Brain pericyte (primary cell): ENCODE measurements around the gene CLASP2.

ENCODE experiments used
- DNase-seq: peaks from one replicate; pipeline ENCODE4 v3.0.0-alpha.2; 2012; ENCODE audit warnings: low read depth, low spot score

Gene CLASP2

GRCh38 chr3:33636125-33636850 lies 81.8 kb downstream of the CLASP2 start:
- peak; percentile 30 for DNase-seq

DNA sequence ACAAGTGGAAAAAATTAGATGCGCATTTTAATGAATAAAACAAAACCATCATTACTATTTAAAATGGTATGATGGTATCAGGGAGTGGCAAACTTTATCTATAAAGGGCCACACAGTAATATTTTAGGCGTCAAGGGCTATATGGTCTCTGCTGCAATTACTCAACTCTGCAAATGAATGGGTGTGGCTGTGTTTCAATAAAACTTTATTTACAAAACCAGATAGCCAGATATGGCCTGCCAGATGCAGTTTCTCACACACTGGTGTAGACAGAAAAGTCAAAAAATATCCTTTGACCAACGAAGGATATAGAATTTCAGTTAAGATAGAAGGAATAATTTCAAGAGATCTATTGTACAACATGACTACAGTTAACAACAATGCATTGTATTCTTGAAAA lies 83.8 kb downstream of the CLASP2 start:
- no peak for DNase-seq

DNA sequence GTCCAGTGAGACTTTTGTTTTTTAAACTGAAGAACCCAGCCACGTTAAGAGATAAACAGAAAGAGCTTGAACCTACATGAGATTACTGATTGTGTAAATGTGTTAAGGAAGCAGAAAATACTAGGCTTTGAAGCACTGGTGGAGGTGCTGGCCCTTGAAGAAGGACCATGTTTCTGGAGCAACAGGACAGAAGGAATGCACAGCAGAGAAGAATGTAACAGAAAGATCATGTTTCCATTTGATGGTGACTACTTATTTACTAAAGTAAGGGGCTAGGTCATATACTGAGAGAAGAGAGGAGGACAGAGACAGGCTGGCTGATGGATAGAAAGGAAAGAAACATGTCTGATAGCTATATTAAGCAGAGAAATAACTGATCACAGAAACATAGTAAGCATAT lies 88.8 kb downstream of the CLASP2 start:
- no peak for DNase-seq

- no peak for DNase-seq
These were observed 93.3 kb downstream of the CLASP2 start for GRCh38 chr3:33624756-33625155.

GRCh38 chr3:33613041-33613440 lies 105.0 kb downstream of the CLASP2 start:
- no peak for DNase-seq

GRCh38 chr3:33612607-33613006 lies 105.4 kb downstream of the CLASP2 start:
- no peak for DNase-seq

DNA sequence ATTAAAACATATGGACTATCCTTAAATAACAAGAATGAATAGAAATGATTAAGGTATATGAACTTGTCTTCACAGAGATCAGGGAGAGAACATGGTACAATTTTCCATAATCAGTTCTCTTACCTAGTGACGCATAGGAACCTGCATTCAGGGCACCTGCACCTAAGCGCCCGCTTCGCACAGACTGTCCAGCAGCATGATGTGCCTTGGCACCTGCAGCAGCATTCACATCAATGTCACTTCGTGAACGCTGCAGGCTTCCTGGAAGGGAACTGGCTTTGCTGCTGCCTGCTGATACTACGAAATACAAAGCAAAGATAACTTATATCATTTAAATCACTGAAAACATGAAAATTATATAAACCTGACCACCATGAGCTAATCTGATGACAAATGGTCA lies 115.2 kb downstream of the CLASP2 start:
- DNase-seq: no peak

DNA sequence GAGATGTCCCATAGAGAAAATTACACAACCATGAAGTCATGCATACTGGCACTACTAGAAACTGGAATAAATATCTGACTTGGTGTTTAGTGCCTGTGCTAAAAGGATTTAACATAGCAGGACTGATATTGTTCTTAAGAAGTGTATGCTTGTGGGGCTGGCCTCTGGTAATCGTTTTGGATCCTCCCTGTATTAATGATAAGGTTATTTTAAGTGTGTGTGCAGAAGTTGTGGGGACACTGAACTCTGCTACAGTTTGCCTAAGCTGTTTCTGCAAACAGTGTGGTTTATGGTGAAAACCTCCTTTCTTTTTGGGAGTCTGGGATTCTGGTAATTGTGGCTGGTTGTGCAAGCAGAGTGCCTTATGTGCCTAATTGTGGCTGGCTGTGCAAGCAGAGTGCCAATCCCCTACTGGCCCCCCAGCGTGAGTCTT lies 120.8 kb downstream of the CLASP2 start:
- no peak for DNase-seq

DNA sequence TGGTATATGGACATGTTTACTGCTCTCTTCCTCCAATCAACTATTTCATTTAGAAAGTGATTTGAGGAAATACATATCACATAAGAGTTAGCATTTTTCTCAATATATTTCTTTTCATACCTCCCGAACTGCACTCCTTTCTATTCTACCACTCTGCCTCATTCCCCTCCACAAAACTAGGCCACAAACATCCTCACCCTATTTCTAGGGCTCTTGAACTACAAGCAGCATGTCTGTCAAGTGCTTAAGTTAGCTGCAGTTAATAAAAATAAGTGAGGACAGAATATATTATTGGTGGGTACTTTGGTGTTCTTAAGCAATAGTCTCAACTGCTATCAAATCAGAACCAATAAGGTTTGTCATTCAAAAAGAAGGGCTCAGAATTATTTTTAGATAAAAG lies 125.1 kb downstream of the CLASP2 start:
- no peak for DNase-seq

DNA sequence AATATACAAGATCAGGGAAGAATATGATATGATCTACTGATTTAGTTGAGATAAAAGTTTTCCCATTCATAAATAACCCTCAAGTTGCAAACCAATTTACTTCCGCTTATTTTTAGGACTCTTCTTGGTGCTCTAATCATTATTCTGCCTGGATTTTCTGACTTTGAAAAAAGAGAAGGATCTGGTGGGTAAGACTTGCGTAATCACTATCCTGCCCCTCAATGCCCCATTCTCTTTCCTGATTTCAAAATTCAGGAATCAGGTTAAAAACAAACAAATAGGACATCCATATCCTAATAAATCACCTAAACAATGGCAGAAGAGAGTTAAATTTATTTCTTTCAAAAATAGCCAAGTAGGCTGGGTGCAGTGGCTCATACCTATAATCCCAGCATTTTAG lies 127.5 kb downstream of the CLASP2 start:
- DNase-seq: no peak

DNA sequence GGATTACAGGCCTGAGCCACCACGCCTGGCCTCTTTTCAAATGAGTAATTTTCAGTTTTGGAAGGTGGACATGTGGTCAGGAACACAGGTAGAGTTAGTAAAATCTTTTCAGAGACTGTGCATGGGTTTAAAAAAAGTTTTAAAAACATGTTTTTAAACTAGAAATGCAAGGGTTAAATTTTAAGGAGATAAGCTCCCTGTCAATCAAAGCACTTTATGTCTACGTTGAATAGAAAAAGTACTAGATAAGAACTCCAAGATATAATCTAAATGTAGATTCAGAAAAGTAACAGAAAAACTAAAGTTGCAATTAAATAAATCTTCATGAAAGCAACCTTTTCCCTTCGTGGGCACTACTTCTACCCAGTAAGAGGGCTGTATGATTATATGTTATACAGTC lies 131.7 kb downstream of the CLASP2 start:
- DNase-seq: no peak

DNA sequence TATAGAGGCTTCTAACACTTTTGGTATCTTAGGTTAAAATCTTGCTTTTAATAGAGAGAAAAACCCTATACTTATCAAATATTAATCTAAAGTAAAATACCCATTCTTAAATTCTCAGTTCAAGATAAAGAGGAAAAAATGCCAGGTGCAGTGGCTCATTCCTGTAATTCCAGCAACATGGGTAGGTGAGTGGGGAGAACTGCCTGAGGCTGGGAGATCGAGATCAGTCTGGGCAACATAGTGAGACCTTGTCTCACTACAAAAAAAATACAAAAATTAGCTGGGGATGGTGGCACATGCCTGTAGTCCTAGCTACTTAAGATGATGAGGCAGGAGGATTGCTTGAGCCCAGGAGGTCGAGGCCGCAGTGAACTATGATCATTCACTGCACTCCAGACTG lies 135.8 kb downstream of the CLASP2 start:
- no peak for DNase-seq

DNA sequence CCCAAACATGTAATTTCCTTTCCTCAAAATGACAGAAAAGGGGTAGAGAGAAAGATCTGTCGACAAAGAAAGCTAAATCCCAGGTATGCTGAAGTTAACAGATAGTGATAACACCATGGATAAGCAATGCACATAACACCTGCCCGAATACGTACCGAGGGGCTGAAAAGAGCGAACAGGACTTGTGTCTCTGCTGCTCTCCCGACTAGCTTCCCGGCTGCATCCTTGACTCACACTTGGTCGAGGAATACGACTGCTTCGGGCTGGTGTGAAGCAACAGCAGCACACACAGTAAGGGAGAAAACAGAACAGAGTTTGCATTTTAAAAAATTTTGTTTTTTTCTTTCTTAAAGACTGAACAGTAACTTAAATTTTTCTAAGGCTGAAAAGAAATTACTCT lies 136.4 kb downstream of the CLASP2 start:
- no peak for DNase-seq

- no peak for DNase-seq
These were observed 138.2 kb downstream of the CLASP2 start for GRCh38 chr3:33579840-33580239.

- DNase-seq: no peak
These were observed 138.9 kb downstream of the CLASP2 start for GRCh38 chr3:33579178-33579510.

DNA sequence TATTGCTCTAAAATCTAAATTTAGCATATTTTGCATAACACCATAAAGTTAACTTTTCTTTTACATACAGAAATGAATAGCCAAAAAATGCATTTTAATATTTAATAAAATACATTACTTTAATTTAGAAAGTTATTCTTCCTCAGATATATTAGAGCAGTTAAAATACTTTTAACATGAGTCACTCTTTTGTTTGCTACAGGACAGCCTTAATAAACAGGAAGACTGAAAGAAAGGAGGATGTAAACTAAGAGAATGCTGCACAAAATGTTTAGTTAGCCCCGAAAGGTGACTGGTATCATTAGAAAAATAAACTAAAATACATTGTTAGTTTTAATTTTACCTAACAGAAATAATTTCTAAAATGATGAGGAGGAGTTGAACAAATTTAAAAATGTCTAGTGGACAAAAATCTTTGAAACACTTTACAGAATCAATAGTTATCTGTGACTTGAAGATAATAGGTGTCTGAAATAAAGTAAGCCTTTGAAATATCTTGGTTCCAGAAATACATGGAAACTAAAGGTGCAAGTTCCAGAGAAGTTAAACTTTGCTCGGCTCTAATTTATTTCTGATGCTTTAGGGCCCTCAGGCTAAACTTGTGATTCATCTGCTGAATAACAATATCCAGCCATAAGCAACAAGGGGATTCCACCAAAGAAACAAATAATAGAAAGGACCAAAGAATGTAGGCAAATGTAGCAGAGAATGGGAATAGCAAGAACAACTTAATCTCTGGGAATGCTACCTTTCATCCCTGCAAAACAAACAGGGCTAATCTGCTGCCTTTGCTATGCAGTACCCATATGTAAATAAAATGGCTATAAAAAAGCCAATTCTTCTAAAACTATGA lies 139.5 kb downstream of the CLASP2 start:
- no peak for DNase-seq

DNA sequence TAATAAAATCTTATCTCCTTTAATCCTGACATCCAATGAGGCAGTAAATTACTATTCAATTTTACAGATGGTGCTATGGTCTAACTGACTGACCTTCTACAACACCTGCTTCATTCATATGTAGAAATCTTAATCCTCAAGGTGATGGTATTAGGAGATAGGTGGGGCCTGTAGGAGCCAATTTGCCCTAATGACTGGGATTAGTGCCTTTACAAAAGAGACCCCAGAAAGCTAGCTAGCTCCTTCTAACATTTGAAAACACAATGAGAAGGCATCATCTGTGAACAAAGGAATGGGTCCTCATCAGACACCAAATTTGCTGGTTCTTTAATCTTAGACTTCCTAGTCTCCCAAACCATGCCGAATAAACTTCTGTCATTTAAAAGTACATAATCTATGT lies 140.5 kb downstream of the CLASP2 start:
- DNase-seq: no peak

- no peak for DNase-seq
These were observed 140.9 kb downstream of the CLASP2 start for GRCh38 chr3:33577173-33577572.

DNA sequence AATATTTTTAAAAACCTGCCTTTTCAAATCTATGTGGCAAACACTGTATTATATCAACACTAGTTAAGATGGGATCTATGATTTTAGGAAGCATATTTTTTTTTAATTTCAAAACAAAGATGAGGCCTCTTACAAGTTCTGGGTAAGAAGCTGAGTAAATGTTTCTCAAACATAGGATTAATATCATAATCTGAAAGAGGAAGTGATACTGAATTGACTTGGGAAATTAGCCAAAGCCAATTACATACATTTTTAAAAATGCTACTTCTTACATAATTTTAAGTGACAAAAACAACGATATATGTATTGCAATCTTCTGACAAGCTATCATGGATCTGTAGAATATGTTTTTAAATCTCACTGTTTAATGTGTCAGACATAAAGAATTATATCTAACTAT lies 142.7 kb downstream of the CLASP2 start:
- no peak for DNase-seq

- DNase-seq: no peak
These were observed 160.2 kb downstream of the CLASP2 start for GRCh38 chr3:33557829-33558228.

DNA sequence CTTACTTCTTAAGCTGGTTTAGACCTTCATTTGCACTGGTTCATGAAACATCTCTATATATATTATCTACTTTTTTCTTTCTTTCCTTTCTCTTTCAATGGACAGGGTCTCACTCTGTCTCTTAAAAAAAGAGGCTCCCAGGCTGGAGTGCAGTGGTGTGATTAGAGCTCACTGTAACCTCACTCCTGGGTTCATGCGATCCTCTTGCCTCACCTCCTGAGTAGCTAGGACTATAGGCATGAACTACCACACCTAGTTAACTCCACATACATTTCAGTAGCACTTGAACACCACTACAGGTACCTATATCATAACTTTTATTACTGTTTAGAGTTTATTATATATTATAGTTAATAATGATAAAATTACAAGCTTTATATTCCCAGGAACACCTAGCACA lies 160.8 kb downstream of the CLASP2 start:
- no peak for DNase-seq

- DNase-seq: no peak
These were observed 171.0 kb downstream of the CLASP2 start for GRCh38 chr3:33547101-33547500.

GRCh38 chr3:33544126-33544525 lies 173.9 kb downstream of the CLASP2 start:
- DNase-seq: no peak
